Mucosa of gallbladder (tissue), 1 donor: ENCODE measurements around the gene F8. TPM values are rescaled to one million over a fixed set of nuclear protein-coding genes. Genes with fewer than 3 reads are reported as not detected.
"Not testable (repeated sequence)": the region's sequence is repeated elsewhere in the genome, so short reads cannot be mapped to it uniquely, and the experiment has no call there.

ENCODE experiments used
- DNase-seq: peaks from one replicate; pipeline ENCODE4 v3.0.0-alpha.2; 2020; ENCODE audit warnings: low spot score
- total RNA-seq: library from RNA; stranded (reverse); gene quantifications from one replicate; pipeline ENCODE4 v1.2.1, GENCODE V29; 2021
- donor health status: DM: no; HTN: no; CAD: no.

The F8 gene
- total RNA-seq, 1 donor from 2014 or later, result 5.5 TPM

DNA sequence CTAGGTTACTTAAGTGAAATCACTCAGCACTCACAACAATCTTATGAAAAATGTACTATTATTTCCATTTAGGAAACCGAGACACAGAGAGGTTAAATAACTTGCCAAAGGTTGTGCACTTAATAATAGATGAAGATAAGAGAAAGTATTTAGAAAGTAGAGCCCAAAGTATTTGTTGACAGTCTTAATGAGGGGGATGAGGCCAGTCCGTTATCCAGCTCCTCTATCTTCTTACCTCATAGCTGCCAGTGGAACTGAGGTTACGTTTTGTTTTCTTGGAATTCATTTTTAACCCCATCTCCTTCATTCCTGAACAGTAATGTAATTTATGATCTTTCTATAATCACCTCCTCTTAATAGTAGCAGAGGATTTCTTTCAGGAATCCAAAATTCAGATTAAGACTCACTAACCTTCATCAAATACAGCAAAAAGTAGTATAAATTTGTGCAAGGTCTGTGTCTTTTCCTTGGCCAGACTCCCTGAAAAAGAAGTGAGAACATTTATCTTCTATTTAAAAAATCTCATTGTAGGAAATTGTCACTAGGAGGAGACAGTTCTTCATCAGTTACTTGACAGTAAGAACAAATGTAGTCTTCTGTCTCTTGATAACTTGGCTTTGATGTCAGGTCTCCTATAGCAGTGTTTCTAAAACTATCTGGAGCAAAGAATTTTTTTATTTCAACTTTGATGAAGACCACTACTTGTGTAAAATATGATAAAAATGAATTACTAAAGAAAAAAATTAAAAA, 35.5 kb downstream of the F8 start:
- DNase-seq, result no peak

- no peak for DNase-seq
Measured at GRCh38 chrX:154981116-154981411, 41.5 kb downstream of the F8 start.

DNA sequence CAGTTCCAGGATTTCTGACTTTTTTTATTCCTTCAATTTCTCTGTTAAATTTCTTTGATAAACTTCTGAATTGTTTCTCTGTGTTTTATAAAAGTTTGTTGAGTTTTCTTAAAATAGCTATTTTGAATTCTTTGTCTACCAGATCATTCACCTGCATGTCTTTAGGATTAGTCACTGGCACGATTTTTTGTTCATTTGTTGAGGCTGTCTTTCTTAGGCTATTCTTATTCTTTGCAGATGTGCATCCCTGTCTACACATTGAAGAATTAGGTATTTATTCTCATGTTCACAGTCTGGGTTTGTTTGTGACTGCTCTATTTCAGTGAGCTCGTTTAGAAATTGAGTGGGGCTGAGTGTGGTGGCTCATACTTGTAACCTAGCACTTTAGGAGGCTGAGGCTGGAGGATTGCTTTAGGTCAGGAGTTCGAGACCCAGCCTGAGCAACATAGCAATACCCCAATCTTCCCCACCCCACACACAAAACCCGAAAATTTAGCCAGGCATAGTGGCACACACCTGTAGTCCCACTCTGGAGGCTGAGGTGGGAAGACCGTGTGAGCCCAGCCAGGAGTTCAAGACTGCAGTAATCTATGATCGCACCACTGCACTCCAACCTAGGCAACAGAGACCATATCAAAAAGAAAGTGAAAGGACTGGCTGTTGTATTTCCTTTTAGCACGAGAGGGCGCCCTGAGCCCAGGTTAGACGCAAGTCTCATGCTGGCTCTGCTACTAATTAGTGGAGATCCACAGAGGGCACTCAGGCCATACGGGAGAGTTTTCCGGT, 42.0 kb downstream of the F8 start:
- peak; percentile 83 for DNase-seq

GRCh38 chrX:154979629-154980028, 42.9 kb downstream of the F8 start:
- DNase-seq, result no peak

- no peak for DNase-seq
Measured at GRCh38 chrX:154968353-154968752, 54.2 kb downstream of the F8 start.

DNA sequence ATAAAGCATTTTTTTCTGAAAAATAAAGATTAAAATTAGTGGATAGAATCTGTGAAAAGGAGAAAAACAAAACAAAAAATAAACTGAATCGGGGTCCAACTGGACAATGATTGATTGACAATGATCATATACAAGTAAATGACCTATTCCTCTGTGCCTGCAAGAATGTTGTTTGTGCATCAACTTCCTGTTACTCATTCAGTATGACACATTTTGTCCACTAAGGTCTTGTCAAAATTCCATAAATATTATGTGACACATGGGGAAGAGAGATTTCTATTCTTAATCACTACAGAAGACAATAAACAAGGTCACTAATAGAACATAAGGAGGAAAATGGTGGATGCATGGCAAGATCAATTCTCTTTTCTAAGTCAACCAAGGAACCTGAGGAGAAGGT, 54.9 kb downstream of the F8 start:
- DNase-seq, result no peak

DNA sequence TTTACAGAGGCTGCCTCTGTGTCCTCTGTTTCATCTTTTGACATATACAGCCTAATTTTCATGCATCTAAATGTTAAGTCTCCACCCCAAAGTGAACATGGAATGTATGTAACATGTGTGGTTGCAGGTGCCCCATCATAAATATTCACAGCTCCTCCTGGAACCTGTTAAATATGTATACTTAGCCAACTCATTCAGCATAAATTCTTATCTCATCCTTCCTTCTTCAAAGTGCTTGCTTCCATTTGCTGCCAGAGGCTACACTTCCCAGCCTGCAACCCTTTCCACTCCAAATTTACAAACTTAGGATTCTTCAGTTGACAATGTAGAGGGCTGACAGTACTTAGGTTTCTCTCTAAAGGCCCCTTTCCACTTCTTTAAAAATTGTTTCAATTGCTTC, 60.6 kb downstream of the F8 start:
- no peak for DNase-seq

GRCh38 chrX:154955799-154956198, 66.7 kb downstream of the F8 start:
- DNase-seq, result not testable (repeated sequence)

- not testable (repeated sequence) for DNase-seq
Measured at GRCh38 chrX:154939265-154939664, 83.3 kb downstream of the F8 start.

DNA sequence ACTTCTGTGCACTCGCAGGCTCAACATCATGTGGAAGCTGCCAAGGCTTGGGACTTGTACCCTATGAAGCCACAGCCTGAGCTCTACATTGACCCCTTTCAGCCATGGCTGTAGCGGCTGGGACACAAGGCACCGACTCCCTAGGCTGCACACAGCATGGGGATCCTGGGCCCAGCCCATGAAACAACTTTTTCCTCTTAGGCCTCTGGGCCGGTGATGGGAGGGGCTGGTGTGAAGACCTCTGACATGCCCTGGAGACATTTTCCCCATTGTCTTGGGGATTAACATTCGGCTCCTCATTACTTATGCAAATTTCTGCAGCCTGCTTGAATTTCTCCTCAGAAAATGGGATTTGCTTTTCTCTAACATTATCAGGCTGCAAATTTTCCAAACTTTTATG, 97.8 kb downstream of the F8 start:
- not testable (repeated sequence) for DNase-seq

DNA sequence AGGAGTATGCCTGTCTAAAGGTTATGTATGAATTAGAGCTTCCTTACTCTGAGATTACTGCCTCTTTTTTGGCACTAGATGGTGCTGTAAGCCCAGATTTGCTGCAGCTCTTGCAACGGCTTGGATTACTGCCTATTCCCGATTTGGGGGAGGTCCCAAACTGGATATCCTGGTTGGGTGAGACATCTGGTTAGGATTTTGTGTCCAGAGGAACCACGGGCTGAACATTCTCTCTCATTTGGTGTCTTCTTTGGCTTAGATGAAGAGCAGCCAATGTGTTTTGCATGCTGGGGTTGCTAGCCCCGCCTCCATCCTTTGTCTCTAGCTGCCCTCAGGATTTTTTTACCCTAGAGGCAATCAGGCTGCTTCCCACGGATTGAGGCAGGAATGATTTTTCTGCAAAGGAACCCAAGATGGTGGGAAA, 104.5 kb downstream of the F8 start:
- DNase-seq, result peak; percentile 56

DNA sequence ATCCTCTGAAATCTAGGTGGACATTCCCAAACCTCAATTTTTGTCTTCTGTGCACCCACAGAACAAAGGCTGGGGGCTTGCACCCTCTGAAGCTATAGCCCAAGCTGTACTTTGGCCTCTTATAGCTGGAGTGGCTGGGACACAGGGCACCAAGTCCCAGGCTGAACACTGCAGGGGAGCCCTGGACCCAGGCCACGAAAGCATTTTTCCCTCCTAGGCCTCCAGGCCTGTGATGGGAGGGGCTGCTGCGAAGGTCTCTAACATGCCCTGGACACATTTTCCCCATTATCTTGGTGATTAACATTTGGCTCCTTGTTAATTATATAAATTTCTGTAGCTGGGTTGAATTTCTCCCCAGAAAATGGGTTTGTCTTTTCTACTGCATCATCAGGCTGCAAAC, 108.5 kb downstream of the F8 start:
- DNase-seq, result no peak

DNA sequence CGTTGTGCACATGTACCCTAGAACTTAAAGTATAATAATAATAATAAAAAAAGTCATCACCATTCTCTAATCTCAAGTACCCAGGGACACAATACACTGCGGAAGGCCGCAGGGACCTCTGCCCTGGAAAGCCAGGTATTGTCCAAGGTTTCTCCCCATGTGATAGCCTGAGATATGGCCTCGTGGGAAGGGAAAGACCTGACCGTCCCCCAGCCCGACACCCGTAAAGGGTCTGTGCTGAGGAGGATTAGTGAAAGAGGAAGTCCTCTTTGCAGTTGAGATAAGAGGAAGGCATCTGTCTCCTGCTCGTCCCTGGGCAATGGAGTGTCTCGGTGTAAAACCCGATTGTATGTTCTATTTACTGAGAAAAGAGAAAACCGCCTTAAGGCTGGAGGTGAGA, 112.0 kb downstream of the F8 start:
- not testable (repeated sequence) for DNase-seq

- DNase-seq, result not testable (repeated sequence)
Measured at GRCh38 chrX:154910048-154910447, 112.5 kb downstream of the F8 start.

GRCh38 chrX:154908821-154909220, 113.7 kb downstream of the F8 start:
- no peak for DNase-seq

DNA sequence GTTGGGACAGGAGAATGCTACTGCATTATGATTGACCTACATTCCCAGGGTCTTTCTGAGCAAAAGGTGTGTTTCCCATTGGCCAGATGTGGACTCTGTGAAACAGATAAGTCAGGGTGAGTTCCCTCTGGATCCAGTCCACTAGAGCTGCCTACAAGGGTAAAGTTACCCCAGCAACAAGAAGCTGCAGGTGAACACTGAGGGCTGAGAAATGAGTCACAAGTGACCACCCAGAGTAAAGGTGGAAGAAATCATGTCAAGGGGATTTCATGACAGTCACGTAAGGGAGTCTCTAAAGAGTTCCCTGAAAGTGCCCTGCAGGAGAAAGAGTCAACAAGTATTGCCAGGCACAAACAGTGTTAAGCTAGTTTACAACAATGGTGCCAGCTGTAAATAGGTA, 120.1 kb downstream of the F8 start:
- no peak for DNase-seq

DNA sequence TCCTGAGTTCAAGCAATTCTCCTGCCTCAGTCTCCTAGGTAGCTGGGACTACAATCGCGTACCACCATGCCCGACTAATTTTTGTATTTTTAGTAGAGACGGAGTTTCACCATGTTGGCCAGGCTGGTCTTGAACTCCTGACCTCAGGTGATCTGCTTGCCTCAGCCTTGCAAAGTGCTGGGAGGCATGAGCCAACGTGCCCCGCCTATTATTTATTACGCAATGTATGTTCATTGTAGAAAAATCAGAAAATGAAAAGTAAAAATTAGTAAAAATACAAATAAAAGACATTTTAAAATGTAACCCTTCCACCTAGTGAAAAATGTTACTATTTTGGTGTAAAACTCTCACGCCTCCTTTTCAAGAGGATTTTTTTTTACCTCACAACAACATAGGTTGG, 122.2 kb downstream of the F8 start:
- DNase-seq, result no peak

- DNase-seq, result no peak
Measured at GRCh38 chrX:154892296-154892695, 130.2 kb downstream of the F8 start.

- DNase-seq, result no peak
Measured at GRCh38 chrX:154890990-154891639, 131.4 kb downstream of the F8 start.

- DNase-seq, result not testable (repeated sequence)
Measured at GRCh38 chrX:154886789-154887221, 135.7 kb downstream of the F8 start.

GRCh38 chrX:154886069-154886788, 136.3 kb downstream of the F8 start, which contains the start of gene F8A1:
F8A1 (plus strand) TSS chrX:154886355; CDS start chrX:154886375, 20 bp downstream.
- not testable (repeated sequence) for DNase-seq

DNA sequence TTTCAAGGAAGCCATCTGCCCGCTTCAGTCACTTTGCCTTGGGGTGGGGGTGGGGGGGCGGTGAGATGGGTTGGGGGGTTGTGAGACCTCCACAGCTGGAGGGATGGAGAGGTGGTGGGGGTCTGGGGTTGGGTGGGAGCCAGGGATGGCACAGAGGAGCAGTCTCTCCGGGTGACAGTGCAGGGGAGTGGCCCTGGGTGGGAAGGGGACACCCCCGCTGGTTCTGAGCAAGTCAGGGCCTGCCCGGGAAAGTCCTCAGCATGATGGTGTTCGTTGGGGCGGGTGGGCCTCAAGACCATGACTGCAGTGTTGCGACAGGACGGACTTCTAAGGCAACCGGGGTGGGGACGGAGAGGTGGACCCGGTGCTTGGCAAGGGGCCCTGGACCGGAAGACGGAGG, 137.0 kb downstream of the F8 start:
- not testable (repeated sequence) for DNase-seq
